Mucosa of gallbladder (tissue), 1 donor: ENCODE results near the gene ANGPTL2. TPM values are rescaled to one million over a fixed set of nuclear protein-coding genes. Genes with fewer than 3 reads are reported as not detected.
"Not testable (repeated sequence)": the region's sequence is repeated elsewhere in the genome, so short reads cannot be mapped to it uniquely, and the experiment has no call there.

ENCODE experiments used
- DNase-seq: peaks from one replicate; pipeline ENCODE4 v3.0.0-alpha.2; 2020; ENCODE audit warnings: low spot score
- total RNA-seq: library from RNA; stranded (reverse); gene quantifications from one replicate; pipeline ENCODE4 v1.2.1, GENCODE V29; 2021
- donor health status: DM: no; HTN: no; CAD: no.

ANGPTL2 gene, protein sequence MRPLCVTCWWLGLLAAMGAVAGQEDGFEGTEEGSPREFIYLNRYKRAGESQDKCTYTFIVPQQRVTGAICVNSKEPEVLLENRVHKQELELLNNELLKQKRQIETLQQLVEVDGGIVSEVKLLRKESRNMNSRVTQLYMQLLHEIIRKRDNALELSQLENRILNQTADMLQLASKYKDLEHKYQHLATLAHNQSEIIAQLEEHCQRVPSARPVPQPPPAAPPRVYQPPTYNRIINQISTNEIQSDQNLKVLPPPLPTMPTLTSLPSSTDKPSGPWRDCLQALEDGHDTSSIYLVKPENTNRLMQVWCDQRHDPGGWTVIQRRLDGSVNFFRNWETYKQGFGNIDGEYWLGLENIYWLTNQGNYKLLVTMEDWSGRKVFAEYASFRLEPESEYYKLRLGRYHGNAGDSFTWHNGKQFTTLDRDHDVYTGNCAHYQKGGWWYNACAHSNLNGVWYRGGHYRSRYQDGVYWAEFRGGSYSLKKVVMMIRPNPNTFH
- total RNA-seq = 55.2 TPM

DNA sequence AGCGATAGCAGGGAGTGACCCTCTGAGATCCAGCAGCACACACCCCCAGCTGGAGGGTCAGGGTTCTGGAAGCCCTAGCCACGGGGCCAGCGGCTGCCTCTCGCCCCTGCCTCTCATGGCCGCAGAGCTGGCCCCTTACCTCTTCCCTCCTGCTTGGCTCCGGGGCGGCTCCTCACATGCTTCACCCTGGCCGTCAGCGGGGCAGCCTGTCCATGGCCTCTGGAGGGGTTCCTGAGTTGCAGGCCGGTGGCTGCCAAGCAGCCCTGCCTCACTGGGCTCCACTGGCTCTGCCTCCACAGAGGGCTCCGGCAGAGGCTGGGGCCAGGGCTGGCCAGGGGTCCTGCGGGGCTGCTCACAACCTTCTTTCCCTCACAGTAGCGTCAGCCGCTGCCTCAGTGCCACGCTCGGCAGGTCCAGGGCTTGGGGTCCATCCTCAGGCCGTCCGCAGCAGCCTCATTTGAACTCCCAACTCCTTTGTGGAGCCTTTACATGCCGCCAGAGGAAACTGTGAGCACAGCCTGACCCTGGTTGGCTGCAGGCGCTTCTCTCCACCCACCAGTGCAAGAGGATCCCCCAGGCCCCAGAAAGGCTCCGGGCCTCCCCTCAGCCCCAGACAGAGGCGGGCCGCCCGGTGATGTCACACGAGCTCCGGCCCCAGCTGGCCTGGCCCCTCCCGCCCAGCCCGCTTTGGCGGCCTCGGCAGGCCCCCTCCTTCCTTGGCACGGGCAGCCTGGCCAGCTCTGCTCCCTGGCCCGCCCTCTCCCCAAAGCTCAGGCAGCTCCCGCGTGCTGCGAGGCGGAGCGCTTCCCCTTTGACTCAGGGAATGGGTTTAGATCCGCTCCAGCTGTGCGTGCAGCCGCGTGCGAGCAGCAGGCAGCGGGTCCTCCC is at the start of gene ANGPTL2:
Gene ANGPTL2, minus strand, starts transcription at position 460 of the 888 bp plus-strand sequence. CDS start 13,904 bp downstream, outside the sequence.
- peak; percentile 83 for DNase-seq

DNA sequence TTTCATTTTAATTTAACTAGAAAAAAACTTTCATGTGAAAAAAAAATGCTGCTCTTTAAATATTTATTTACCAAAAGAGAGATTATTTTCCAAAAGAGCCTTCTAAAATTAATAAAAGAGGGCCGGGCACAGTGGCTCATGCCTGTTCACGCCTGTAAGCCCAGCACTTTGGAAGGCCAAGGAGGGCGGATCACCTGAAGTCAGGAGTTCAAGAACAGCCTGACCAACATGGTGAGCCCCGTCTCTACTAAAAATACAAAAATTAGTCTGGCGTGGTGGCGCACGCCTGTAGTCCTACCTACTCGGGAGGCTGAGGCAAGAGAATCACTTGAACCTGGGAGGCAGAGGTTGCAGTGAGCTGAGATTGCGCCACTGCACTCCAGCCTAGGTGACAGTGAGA is 48.9 kb upstream of the ANGPTL2 start:
- DNase-seq = not testable (repeated sequence)

DNA sequence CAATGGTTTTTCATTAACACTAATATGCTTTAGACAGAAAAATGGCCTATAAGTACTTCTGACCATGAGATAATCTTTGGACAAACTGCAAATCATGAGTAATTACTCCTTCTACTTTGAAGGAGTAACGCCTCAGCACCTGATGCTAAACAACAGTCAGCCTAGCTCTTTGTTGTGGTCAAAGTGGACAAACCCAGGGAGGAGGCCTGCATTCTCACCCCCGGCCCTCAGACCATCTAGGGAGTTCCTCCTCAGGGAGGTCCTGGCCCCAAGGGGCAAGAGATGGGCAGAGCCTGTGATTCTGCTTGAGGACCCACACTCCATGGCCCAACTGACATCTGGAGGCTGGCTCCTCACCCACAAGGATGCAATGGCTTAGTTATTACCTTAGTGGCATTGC is 48.2 kb upstream of the ANGPTL2 start:
- DNase-seq = no peak

DNA sequence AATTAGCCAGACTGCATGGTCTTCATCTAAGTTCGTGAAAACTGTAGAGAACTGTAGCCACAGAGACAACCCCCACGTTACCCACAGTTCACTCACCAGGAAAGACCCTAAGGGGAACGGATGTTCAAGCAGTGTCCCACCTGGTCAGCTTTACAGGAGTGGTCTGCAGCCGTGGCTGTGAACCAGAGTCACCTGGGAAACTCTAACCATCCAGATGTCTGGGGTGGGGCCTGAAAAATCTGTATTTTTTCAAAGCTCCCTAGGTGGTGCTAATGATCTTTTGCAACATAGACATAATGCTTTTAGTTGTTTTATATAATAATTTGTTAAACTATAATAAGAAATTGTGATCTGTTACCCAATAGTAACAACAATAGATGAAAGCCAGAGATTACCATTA is 47.7 kb upstream of the ANGPTL2 start:
- no peak for DNase-seq

DNA sequence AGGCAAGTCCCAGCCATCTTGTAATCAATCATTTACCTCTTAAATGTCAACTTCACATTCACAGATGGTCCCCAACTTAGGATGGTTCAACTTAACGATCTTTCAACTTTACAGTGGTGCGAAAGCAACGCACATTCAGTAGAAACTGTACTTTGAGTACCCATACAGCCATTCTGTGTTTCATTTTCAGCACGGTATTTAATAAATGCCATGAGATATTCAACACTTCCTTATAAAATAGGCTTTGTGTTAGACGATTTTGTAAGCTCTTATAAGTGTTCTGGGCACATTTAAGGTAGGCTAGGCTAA is 47.1 kb upstream of the ANGPTL2 start:
- no peak for DNase-seq

DNA sequence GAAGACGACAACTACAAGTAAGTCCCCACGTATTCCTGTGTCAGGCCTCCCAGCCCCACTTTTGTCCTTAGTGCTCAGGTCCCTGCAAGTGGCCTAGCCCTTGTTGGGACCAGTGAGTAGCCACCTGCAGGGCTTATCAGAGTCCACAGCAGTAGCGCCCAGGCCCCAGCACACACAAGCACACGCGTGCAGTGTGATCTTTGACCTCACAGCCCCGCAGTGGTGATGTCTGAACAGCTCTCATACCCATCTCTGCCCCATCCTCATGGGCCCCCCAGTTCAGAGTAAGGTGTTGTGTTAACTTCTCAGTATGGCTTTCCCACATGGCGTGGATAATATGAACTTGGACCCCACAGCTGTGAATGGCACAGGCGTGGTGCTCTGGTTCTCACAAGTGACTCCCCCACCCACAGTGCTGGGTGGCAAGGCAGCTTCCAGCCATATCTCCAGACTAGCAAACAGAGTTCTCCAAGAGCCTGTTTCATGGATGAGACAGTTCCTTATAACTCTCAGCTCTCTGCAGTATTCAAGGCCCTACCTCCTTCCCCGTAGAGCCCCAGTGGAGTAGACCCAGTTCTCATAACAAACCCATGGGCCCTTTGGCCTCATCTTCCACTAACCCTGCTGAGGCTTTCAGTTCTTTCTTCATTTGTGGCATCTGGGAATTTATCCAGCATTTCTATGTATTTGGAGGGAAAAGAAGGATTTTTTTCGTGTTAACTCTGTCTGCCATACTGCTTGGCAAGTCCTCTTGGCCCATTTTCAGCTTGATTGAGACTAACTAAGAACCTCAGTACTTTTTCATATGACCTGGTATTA is 46.5 kb upstream of the ANGPTL2 start:
- DNase-seq = no peak

DNA sequence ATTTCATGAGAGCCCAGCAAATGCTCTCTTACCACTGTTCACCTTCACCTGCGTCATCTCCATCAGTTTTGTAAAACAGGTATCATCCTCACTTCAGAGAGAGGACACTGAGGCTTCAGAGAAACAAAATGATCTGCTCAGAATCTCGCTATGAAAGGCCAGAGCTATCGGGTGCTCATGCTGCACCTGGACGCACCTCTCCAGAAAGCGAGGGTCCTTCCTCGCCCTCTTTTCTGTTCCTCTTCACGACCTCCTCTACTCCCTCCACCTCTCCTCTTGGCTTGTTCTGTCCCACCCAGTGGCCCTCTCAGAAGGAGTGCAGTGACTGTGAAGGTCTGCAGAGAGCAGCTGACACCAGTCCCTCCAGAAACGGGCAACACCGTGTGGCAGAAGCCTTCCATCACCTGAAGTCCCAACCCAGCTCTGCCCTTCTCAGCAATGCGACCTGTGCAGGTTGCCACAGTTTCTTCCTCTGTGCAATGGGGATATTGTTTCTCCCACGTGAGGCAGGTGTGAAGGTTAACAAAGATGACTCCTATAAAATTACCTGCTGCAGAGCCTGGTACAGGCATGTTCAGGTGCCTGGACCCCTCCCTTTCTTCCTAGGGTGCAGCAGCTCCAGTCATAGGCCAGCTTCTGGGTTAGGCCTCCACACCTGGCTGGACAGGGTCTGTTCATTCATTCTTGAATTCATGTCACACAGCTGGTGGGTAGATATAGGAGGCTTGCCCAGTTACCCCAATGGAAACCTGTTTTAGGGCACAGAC is 45.3 kb upstream of the ANGPTL2 start:
- no peak for DNase-seq

DNA sequence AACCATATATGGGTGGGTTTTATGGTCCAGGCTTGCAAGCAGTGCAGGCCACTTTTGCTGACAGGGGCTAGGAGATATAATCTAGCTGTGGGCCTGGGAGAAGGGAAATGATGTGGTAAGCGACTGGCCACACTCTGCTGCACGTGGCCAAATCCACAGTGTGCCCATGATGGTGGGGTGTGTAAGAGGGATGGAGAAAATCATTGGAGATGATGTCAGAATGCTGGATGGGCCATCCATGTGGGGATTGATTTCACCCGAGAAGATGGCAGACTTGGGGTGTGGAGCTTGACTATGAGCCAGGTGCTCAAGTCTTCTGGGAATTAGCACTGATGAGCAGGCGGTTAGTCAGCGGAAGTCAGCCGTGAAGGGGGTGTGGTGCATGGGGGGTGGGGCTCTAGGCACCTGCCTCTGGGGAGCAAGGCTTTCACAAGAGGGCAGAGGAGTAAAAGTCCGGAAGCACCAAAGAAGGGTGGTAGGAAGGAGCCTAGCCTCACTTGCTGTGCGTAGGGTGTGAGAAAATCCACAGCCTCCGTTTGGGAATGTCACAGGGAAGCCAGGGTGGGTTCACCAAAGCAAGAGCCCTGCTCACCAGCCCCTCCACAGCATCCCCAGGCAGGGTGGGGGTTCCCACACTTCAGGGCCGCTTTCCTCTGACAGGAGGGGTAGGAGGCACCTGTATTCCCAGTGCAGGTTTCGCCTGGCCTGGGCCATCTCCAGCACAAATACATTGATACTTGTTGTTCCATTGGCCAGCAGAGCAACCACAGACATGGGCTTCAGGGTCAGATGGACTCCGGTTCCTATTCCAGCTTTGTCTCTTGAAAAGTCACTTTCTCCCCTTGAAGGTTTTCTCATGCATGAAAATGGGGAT is 44.5 kb upstream of the ANGPTL2 start:
- no peak for DNase-seq

DNA sequence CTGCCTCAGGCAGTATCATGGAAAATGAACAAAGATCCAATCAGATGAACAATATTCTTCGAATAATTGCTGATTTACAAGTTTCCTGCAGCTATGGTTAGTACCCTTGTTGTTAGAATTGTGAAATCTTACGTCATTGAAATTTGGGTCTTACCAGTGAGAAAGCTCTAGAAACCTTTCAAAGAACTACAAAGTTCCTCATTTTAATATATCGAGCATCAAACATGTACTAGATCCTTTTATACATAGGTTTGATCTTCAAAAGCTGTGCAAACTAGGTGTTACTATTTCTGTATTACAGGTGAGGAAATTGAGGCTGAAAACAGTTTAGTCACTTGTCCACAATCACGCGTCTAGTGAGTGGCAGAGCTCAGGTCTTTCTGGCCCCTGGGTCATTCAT is 43.7 kb upstream of the ANGPTL2 start:
- DNase-seq = no peak

DNA sequence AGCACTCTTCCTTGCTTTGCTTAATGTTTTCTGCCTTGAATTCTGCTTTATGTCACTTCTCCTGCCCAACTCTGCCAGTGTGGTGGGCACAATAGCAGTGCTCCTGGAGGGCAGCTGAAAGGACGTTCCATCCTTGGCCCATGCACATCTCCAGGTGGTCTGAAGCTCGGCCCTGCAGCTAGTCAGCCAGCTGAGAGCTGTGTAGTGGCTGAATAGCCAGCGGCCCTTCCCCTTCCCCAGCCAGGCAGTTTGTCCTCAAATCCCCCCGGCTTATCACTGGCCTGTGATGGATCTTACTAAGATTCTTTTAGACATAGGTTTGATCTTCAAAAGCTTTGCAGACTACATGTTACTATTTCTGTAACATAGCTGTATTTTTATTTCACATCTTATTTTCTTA is 42.7 kb upstream of the ANGPTL2 start:
- no peak for DNase-seq

DNA sequence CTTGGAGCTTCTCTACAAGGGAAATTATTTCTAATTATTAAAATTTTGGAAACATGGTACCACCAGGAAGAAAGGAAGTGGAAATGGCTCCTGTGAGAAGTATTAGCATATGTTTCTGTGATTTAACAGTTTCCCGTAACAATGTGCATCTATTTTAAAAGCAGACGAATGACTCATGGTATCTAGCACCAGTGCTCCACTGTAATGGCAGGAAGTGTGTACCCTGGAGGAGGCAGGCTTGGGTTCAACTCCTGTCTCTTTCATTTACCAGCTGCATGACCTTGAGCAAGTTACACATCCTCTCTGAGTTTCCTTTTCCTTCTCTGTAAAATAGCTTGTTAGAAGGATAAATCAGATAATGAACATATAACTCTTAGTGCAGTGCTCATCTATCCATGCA is 41.0 kb upstream of the ANGPTL2 start:
- DNase-seq = no peak

DNA sequence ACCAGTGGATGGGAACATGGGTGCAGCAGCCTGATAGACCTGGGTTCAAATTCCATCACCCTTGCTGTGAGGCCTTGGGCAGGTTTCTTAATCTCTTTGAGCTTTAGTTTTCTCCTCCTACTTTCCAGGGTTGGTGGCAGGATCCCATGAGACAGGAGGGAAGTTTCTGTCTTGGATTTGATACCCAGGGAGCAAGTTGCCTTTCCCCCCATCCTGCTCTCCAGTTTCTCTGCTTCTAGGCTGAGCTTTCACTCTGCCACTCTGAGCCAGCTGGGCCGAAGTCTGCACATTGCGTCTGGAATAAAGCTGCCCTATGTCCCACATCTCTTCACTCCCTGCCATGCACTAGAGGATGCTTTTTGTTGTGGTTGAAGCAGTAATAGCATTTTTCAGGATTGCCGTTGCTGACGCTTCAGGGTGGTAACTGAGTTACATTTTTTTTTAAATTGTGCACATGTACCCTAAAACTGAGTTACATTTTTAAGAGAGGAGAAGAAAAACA is 40.5 kb upstream of the ANGPTL2 start:
- DNase-seq = no peak

DNA sequence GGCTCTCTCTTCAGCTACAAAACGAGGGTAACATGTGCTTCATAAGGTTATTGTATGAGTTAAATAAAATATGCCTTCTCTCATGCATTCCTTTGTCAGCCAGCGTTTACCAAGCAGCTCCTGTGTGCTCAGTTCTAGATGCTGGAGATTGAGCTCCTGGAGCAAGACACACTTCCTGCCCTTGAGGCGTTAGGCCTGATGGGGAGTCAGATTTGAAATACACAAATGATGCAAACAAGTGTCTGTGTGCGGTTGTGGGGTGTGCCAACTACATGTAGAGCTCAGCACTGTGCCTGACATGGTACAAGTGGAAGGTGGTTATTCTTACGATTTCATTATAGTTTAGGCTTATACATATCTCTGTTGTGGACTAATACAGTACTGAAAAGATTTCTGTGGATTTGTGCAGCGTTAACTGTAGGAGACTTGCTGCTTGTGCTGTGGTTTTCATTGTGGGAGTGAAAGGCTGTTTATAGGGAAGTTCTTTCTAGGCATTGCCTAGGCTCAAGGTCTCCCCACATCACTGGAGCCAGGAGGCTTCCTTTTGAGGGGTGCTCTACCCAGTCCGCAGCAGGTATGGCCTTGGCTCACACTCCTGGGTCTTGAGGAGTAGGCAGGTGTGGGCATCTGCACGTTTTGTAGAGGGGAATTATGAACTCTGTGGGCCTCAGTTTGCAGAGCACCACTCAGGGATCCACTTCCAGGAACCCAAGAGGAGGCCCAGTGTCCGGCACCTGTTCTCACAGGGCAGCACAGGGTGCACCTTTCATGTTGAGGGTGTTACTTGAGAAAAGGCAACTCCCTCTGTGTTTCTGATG is 39.8 kb upstream of the ANGPTL2 start:
- DNase-seq = no peak

DNA sequence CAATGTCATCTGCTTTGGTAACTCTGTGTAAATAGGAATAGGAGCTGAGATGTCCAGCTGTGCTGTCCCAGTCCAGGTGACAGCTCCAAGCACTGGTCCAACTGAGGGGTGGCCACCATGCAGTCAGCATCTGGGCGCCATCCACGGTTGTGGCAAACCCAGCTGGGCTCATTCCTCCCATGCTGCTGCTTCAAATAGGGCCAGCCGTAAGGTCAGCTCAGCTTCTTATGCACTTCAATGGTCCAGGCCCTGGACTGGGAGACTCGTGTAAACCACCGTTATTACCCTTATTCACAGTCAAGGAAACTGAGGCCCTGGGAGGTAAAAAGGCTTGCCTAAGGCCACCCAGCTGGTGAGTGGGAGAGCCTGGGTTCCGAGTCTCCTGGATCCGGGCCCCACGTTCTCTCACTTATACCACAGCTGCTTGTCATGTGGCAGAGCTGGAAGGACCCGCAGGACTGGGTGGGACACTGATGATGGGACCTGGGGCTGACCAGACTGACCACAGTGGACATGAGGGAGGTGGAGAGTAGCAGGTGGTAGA is 38.7 kb upstream of the ANGPTL2 start:
- no peak for DNase-seq

DNA sequence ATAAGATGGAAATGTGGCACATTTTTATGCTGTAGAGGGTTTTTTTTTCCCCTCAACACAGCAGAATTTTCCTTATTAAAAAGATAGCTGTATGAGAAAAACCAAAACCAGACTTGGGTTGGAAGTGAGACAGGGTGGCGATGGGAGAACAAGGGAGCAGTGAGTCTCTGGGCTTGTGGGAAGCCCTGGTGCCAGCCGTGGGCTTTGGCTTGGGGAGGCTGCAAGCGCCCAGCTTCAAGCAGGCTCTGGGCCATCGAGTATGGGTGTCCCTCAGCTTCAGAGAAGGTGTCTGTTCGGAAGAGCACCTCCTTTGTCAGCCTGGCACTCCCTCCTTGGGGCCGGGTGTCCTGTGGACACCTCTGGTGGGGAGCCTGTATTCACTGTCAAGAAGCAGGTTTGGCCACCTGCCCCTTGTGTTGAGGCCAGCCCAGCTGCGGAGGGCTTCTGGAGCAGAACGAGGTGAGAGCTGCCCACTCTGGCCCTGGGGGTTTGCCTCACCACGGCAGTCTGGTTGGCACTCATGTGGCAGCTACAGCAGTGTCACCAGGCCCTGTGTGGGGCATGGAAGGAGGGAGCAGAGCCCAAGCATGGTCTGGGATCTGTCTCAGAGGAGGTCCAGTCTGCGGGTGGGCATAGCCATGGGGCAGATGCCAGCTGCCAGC is 37.6 kb upstream of the ANGPTL2 start:
- DNase-seq = no peak

DNA sequence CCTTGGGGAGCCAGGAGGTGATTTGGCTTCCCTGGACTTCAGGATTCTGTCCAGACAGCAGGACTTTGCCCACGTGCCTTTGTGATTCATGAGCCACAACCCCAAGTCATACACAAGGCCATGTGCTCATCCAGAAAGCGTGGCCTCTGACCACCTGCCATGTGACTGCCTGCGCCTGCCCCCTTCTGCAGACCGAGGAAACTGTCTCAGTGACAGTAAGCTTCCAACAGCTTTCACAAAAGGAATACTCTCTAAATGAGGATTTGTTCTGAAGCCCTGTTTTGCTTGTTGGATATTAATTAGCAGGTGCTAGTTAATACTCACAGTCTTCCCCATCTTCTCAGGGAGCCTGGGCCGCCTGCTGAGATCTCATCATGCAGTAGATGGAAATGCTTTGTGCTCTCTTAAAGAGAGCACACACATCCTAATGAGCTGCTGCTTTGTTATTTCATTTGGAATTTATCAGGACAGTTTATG is 36.9 kb upstream of the ANGPTL2 start:
- DNase-seq = peak; percentile 84

DNA sequence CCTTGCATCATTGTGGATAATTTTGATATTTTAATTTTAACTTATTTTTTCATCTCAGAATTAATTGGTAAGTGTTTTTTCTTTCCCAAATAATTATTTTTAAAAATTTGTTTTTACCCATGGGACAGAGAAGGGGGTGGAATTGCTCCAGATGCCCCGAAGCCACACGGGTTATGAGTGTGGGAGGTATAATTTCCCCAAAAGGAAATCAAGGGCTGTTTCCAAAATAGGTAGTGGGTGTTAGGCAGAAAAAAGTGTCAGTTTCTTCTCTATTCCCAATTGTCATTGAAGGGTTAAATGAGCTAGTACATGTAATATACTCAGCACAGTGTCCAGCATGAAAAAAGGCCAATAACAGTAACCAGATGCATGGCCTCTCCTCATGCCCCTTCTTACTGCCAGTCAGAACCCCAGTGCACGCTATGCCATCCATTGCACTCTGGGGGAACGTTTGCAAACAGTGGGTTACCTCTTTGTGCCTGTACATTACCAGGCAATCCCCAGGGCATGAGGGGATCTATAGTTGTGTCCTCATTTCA is 36.4 kb upstream of the ANGPTL2 start:
- DNase-seq = no peak
